IMR-90 (cell line): Measurements from ENCODE around the gene BCAR1. TPM values are rescaled to one million over a fixed set of nuclear protein-coding genes. Genes with fewer than 3 reads are reported as not detected.

Experiments
- ATAC-seq: fragments of 200-7000 bp; cut with Tn5 transposase; 2 replicates; pipeline ENCODE4 v1.9.1; 2020; ENCODE audit warnings: low read depth, mild to moderate bottlenecking, moderate library complexity
- BruUV-seq: library from RNA; stranded (reverse); fragments of 400-500 nt; replicated peaks from 2 replicates; lab custom pipeline; 2021; lab: Mats Ljungman, UMichigan
- CTCF ChIA-PET: fragments of 300-600 bp; formaldehyde crosslinking; extraction: SDS; loops from one replicate; lab custom pipeline; 2021; ENCODE audit warnings: antibody characterized with exemption; lab: Yijun Ruan, JAX
- POLR2A ChIA-PET: fragments of 300-600 bp; sonication (Branson Sonifier 250); formaldehyde crosslinking; loops from one replicate; lab custom pipeline; 2022; ENCODE audit warnings: antibody characterized with exemption; ENCODE audit not compliant: unreplicated experiment; lab: Charles Lee
- DNase-seq: peaks from one replicate; pipeline ENCODE4 v3.0.0; 2013
- H2AFZ ChIP-seq: replicated peaks from 2 replicates; pipeline ENCODE3; 2013; ENCODE audit warnings: low read length, mild to moderate bottlenecking; ENCODE audit not compliant: poor library complexity
- H2AK5ac ChIP-seq: 2 replicates; pipeline ENCODE4 v1.6.1; 2013; ENCODE audit warnings: low read depth, low read length, inconsistent platforms
- H2AK9ac ChIP-seq: replicated peaks from 2 replicates; pipeline ENCODE3; 2013; ENCODE audit warnings: mild to moderate bottlenecking, low read depth, low read length, moderate library complexity; ENCODE audit not compliant: poor library complexity
- H2BK120ac ChIP-seq: 2 replicates; pipeline ENCODE4 v1.6.1; 2013; ENCODE audit warnings: low read depth, low read length, inconsistent platforms
- H2BK15ac ChIP-seq: 3 replicates; pipeline ENCODE4 v1.6.1; 2013; ENCODE audit warnings: low read depth, low read length, inconsistent platforms
- H2BK20ac ChIP-seq: 2 replicates; pipeline ENCODE4 v1.6.1; 2013; ENCODE audit warnings: low read depth, mild to moderate bottlenecking, inconsistent platforms, low read length, moderate library complexity
- H2BK5ac ChIP-seq: 2 replicates; pipeline ENCODE4 v1.6.1; 2013; ENCODE audit warnings: mild to moderate bottlenecking, low read depth, low read length, inconsistent platforms; ENCODE audit not compliant: poor library complexity, severe bottlenecking
- H3K14ac ChIP-seq: replicated peaks from 2 replicates; pipeline ENCODE4 v1.6.1; 2013; ENCODE audit warnings: low read depth, low read length, inconsistent platforms
- H3K18ac ChIP-seq: 2 replicates; pipeline ENCODE4 v1.6.1; 2013; ENCODE audit warnings: low read depth, low read length, control low read depth
- H3K23ac ChIP-seq: 2 replicates; pipeline ENCODE4 v1.6.1; 2013; ENCODE audit warnings: low read depth, low read length, inconsistent platforms
- H3K27ac ChIP-seq: 2 replicates; pipeline ENCODE4 v1.5.1; 2013; ENCODE audit warnings: mild to moderate bottlenecking, control low read depth, low read length; ENCODE audit not compliant: insufficient read depth
- H3K27me3 ChIP-seq: 2 replicates; pipeline ENCODE4 v1.6.1; 2013; ENCODE audit warnings: low read length; ENCODE audit not compliant: control insufficient read depth, insufficient read depth
- H3K36me3 ChIP-seq: 2 replicates; pipeline ENCODE4 v1.6.1; 2013; ENCODE audit warnings: low read length, mixed read lengths; ENCODE audit not compliant: control insufficient read depth, insufficient read depth
- H3K4ac ChIP-seq: 2 replicates; pipeline ENCODE4 v1.6.1; 2013; ENCODE audit warnings: low read depth, low read length, inconsistent platforms
- H3K4me1 ChIP-seq: 2 replicates; pipeline ENCODE4 v1.6.1; 2013; ENCODE audit warnings: low read length, mixed read lengths; ENCODE audit not compliant: control insufficient read depth, insufficient read depth
- H3K4me2 ChIP-seq: 2 replicates; pipeline ENCODE4 v1.6.1; 2013; ENCODE audit warnings: low read depth, mild to moderate bottlenecking, control low read depth, low read length, moderate library complexity
- H3K4me3 ChIP-seq: 2 replicates; pipeline ENCODE4 v1.5.1; 2013; ENCODE audit warnings: low read depth, mild to moderate bottlenecking, control low read depth, low read length, moderate library complexity; ENCODE audit not compliant: insufficient read depth
- H3K56ac ChIP-seq: 2 replicates; pipeline ENCODE4 v1.6.1; 2013; ENCODE audit warnings: low read length, inconsistent platforms; ENCODE audit not compliant: insufficient read depth; ENCODE audit errors: extremely low read depth
- H3K79me1 ChIP-seq, 2 experiments: 2 replicates each; pipeline ENCODE4 v1.6.1; 2013; ENCODE audit warnings: low read length in 2 of 2, inconsistent platforms in 1 of 2, low read depth in 1 of 2
- H3K9ac ChIP-seq: 2 replicates; pipeline ENCODE4 v1.6.1; 2013; ENCODE audit warnings: low read depth, low read length, control low read depth
- H3K9me1 ChIP-seq: 2 replicates; pipeline ENCODE4 v1.6.1; 2013; ENCODE audit warnings: low read length, inconsistent platforms; ENCODE audit not compliant: insufficient read depth
- H3K9me3 ChIP-seq: 2 replicates; pipeline ENCODE4 v1.6.1; 2013; ENCODE audit warnings: low read length; ENCODE audit not compliant: control insufficient read depth, insufficient read depth
- H4K20me1 ChIP-seq: 2 replicates; pipeline ENCODE4 v1.6.1; 2013; ENCODE audit warnings: low read length, inconsistent platforms; ENCODE audit not compliant: insufficient read depth
- H4K5ac ChIP-seq: 2 replicates; pipeline ENCODE4 v1.6.1; 2013; ENCODE audit warnings: mild to moderate bottlenecking, low read depth, low read length, control low read depth
- H4K8ac ChIP-seq, 2 experiments: 2 replicates each; pipeline ENCODE4 v1.6.1; 2013; ENCODE audit warnings: low read depth in 2 of 2, low read length in 2 of 2, control low read depth in 1 of 2, inconsistent platforms in 1 of 2
- H4K91ac ChIP-seq: 2 replicates; pipeline ENCODE4 v1.6.1; 2013; ENCODE audit warnings: low read depth, low read length, inconsistent platforms; ENCODE audit not compliant: insufficient read depth
- MAZ ChIP-seq: IDR thresholded peaks from 2 replicates; pipeline ENCODE4 v1.6.1; 2012; ENCODE audit warnings: low read depth, mild to moderate bottlenecking, low read length, improper control_type of control experiment, moderate library complexity, borderline replicate concordance
- MXI1 ChIP-seq: IDR thresholded peaks from 2 replicates; pipeline ENCODE4 v1.6.1; 2012; ENCODE audit warnings: low read depth, mild to moderate bottlenecking, low read length, moderate library complexity, borderline replicate concordance
- RFX5 ChIP-seq: IDR thresholded peaks from 2 replicates; pipeline ENCODE4 v1.8.0; 2012; ENCODE audit warnings: low read depth, mild to moderate bottlenecking, low read length, moderate library complexity
- SMC3 ChIP-seq: fragments of 150-350 bp; IDR thresholded peaks from 2 replicates; pipeline ENCODE4 v1.6.1; 2016; ENCODE audit warnings: low read depth, mild to moderate bottlenecking, antibody characterized with exemption, low read length, moderate library complexity
- WGBS, 2 experiments: methylation state at CpG; one replicate each; pipeline versions ENCODE4 v1.1.5 to v1.1.7; 2013; ENCODE audit warnings: missing lambda C conversion rate in 2 of 2; ENCODE audit not compliant: insufficient read length in 1 of 2; ENCODE audit errors: extremely low coverage in 2 of 2; 5-methylcytosine and 5-hydroxymethylcytosine counted together
- dilution Hi-C: fragments of 300-500 bp; cut with HindIII; formaldehyde crosslinking; loops from one replicate; pipeline ENCODE4 v1.14.3; 2018; ENCODE audit warnings: low sequenced_read_pairs; ENCODE audit not compliant: unreplicated experiment
- in situ Hi-C: fragments of 300-500 bp; cut with MboI; formaldehyde crosslinking; loops from 3 replicates; pipeline ENCODE4 v1.14.3; 2019; ENCODE audit warnings: low sequenced_read_pairs, inconsistent platforms, mixed read lengths
- intact Hi-C: fragments of 100-400 bp; cut with micrococcal nuclease; formaldehyde crosslinking; loops from 2 replicates; pipeline ENCODE4 v1.10.0; 2022
- polyA plus RNA-seq, 3 experiments: library from polyadenylated mRNA; depleted of rRNA; stranded (reverse); fragments of >200 nt; gene quantifications; 2 replicates each; pipeline ENCODE4 v1.2.3, GENCODE V29; 2012; ENCODE audit warnings: low replicate concordance in 1 of 3
- total RNA-seq: library from RNA; depleted of rRNA; stranded (reverse); fragments of >200 nt; gene quantifications from 2 replicates; pipeline ENCODE4 v1.2.3, GENCODE V29; 2012
- TF ChIP-seq, protein P1 (sequence below): conservative IDR thresholded peaks from 2 replicates; pipeline ENCODE4 v1.5.1; 2012; ENCODE audit warnings: mild to moderate bottlenecking, low read depth, low read length, improper control_type of control experiment
- TF ChIP-seq, protein P2 (sequence below): fragments of 150-350 bp; IDR thresholded peaks from 2 replicates; pipeline ENCODE4 v1.6.1; 2017; ENCODE audit warnings: mild to moderate bottlenecking, antibody characterized with exemption, low read length, low read depth

Gene BCAR1
- total and polyA plus RNA-seq, 2 of the 4 experiments (the other 2 are of a cell fraction) = 18.1 to 99.4 TPM

DNA sequence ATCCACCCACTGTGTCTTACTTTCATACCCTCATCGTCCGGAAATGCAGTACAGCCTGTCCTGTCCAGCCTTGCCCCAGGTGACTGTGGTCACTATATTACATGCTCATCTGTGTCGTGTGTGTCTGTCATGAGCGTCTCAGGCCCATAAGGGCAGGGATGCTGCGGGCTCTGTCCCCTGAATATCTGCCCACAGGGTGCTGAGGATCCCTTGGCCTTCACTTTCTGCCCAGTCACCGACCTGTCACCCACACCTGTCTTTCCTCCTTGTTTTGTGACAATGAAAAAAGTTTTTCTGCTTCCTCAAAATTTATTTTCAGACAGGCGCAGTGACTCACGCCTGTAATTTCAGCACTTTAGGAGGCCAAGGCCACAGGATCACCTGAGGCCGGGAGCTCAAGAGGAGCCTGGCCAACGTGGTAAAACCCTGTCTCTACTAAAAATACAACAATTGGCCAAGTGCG is 34.0 kb downstream of the BCAR1 start (continued):
- TF ChIP-seq, protein P1, sequence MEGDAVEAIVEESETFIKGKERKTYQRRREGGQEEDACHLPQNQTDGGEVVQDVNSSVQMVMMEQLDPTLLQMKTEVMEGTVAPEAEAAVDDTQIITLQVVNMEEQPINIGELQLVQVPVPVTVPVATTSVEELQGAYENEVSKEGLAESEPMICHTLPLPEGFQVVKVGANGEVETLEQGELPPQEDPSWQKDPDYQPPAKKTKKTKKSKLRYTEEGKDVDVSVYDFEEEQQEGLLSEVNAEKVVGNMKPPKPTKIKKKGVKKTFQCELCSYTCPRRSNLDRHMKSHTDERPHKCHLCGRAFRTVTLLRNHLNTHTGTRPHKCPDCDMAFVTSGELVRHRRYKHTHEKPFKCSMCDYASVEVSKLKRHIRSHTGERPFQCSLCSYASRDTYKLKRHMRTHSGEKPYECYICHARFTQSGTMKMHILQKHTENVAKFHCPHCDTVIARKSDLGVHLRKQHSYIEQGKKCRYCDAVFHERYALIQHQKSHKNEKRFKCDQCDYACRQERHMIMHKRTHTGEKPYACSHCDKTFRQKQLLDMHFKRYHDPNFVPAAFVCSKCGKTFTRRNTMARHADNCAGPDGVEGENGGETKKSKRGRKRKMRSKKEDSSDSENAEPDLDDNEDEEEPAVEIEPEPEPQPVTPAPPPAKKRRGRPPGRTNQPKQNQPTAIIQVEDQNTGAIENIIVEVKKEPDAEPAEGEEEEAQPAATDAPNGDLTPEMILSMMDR = no peak
- no peak for TF ChIP-seq RFX5
- no peak for TF ChIP-seq MXI1
- no peak for TF ChIP-seq SMC3

DNA sequence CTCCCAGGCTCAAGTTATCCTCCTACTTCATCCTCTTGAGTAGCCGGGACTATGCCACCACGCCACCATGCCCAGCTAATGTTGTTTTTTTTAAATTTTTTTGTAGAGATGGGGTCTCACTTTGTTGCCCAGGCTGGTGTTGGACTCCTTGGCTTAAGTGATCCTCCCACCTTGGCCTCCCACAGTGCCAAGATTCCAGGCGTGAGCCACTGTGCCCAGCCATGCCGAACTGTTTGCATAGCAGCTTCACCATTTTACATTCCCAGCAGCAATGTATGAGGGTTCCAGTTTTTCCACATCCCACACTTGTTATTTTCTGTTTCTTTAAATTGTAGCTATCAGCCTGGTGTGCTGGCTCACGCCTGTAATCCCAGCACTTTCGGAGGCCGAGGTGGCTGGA is 34.8 kb downstream of the BCAR1 start:
- Histone ChIP-seq H3K14ac (no peak overlapping the region), H3K27me3 (0 out of 2 replicates have a peak, but pooled peaks cover 4% of the 10 kb centered on the region), H2AFZ (no peak overlapping the region), H3K23ac (no peak overlapping the region), H2BK5ac (no peak overlapping the region), H3K36me3 (no peaks in the 10 kb centered on the region), H2BK15ac (no peak overlapping the region), H3K9ac (no peak overlapping the region), H2AK9ac (no peak overlapping the region), H4K5ac (no peak overlapping the region), H2AK5ac (no peak overlapping the region), H3K18ac (no peak overlapping the region), H3K4ac (no peak overlapping the region), H2BK20ac (no peak overlapping the region), H4K91ac (no peak overlapping the region), H4K20me1 (no peaks in the 10 kb centered on the region), H3K27ac (no peak overlapping the region), H2BK120ac (no peak overlapping the region), H3K9me1 (no peaks in the 10 kb centered on the region), H3K4me1 (no peaks in the 10 kb centered on the region), H3K56ac (no peak overlapping the region), H4K8ac (no peak overlapping the region), H3K9me3 (no peaks in the 10 kb centered on the region), H3K4me3 (no peak overlapping the region), H3K79me1 (no peaks in the 10 kb centered on the region), H3K4me2 (no peak overlapping the region)
- TF ChIP-seq SMC3 (no peak), RFX5 (no peak), MAZ (no peak)
- TF ChIP-seq, protein P2, sequence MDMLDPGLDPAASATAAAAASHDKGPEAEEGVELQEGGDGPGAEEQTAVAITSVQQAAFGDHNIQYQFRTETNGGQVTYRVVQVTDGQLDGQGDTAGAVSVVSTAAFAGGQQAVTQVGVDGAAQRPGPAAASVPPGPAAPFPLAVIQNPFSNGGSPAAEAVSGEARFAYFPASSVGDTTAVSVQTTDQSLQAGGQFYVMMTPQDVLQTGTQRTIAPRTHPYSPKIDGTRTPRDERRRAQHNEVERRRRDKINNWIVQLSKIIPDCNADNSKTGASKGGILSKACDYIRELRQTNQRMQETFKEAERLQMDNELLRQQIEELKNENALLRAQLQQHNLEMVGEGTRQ = no peak
- POLR2A ChIA-PET = interaction anchor here (0.5 kb wide), 1 partner anchor 87 kb away, joined by 5 read pairs; no protein-coding TSS in a partner anchor
- ATAC-seq (no peak), DNase-seq (no peak)
- in situ Hi-C loops = loop anchor here (25.0 kb wide), 2 partner anchors 371 to 546 kb away; no protein-coding TSS in a partner anchor
- CTCF ChIA-PET = no interaction called here
- BruUV-seq = no TSS peak
- intact Hi-C loops = no loop called here
- dilution Hi-C loops = no loop called here
- WGBS, 2 experiments = 83% methylated on average over 1 of the region's 7 CpGs; no CpG with 5 or more reads in 1 of the 2 experiments
